Tibial artery (tissue), 4 donors: ENCODE data around the gene BICC1.

Source experiments
- DNase-seq, 2 donors: peaks; one replicate each; pipeline ENCODE4 v3.0.0-alpha.2; 2019
- H3K27ac ChIP-seq, 2 donors: fragments of 200-600 bp; sonication (generic) in 1 of 2; 1 replicate in 1 of 2; 2 replicates in 1 of 2; pipeline ENCODE4 v1.5.1; 2018 to 2019; ENCODE audit warnings: mild to moderate bottlenecking in 1 of 2
- H3K27me3 ChIP-seq, 2 donors: fragments of 200-600 bp; sonication (generic) in 1 of 2; one replicate each; pipeline versions ENCODE4 v1.5.1 to v1.6.0; 2016 to 2019
- H3K36me3 ChIP-seq, 3 donors: fragments of 200-600 bp; sonication (generic) in 2 of 3; one replicate each; pipeline ENCODE4 v1.5.1; 2016 to 2019; ENCODE audit warnings: mild to moderate bottlenecking in 2 of 3
- H3K4me1 ChIP-seq, 4 donors: fragments of 200-600 bp; sonication (generic) in 2 of 4; 1 replicate in 3 of 4; 2 replicates in 1 of 4; pipeline ENCODE4 v1.5.1; 2016 to 2019
- H3K4me3 ChIP-seq, 2 donors: fragments of 200-600 bp; sonication (generic) in 1 of 2; 1 replicate in 1 of 2; 2 replicates in 1 of 2; pipeline ENCODE4 v1.5.1; 2018 to 2019; ENCODE audit warnings: mild to moderate bottlenecking in 2 of 2
- H3K9me3 ChIP-seq, 3 donors: fragments of 200-600 bp; sonication (generic) in 1 of 3; one replicate each; pipeline ENCODE4 v1.5.1; 2016 to 2019
- CTCF ChIP-seq, 2 experiments: fragments of 200-600 bp in 1 of 2; fragments of 450-650 bp in 1 of 2; IDR thresholded peaks; one replicate each; pipeline ENCODE4 v1.5.1; 2017 to 2019; ENCODE audit warnings: antibody characterized with exemption in 2 of 2, mild to moderate bottlenecking in 1 of 2, moderate library complexity in 1 of 2
- intact Hi-C: fragments of 100-400 bp; cut with DNase I; formaldehyde crosslinking; loops from one replicate; pipeline ENCODE4 v1.15.0; 2023; ENCODE audit warnings: low total_unique reads

The BICC1 gene

GRCh38 chr10:58555930-58556311 lies 43.2 kb downstream of the BICC1 start:
- no peak for TF ChIP-seq CTCF (IDR thresholded peaks at IDR 0.05)
- no peak for DNase-seq
- Histone ChIP-seq H3K36me3 (no peaks in the 10 kb centered on the region), H3K4me1 (no peaks in the 10 kb centered on the region), H3K27ac (no peak overlapping the region), H3K9me3 (peaks cover 0 to 20% (median 7%) of the 10 kb centered on the region in 3 donors), H3K4me3 (no peak overlapping the region), H3K27me3 (no peaks in the 10 kb centered on the region)
- intact Hi-C loops, result no loop called here

GRCh38 chr10:58556516-58557165 lies 44.0 kb downstream of the BICC1 start:
- TF ChIP-seq CTCF (IDR thresholded peaks at IDR 0.05), result no peak
- no peak overlapping the region for H3K27ac ChIP-seq
- no peak overlapping the region for H3K4me3 ChIP-seq
- intact Hi-C loops, result no loop called here
- peaks cover 3 to 24% (median 11%) of the 10 kb centered on the region in 3 donors for H3K9me3 ChIP-seq
- no peaks in the 10 kb centered on the region for H3K27me3 ChIP-seq
- DNase-seq, result no peak
- no peaks in the 10 kb centered on the region for H3K4me1 ChIP-seq
- H3K36me3 ChIP-seq, result no peaks in the 10 kb centered on the region

- Histone ChIP-seq H3K4me1 (no peaks in the 10 kb centered on the region), H3K4me3 (no peak overlapping the region), H3K36me3 (no peaks in the 10 kb centered on the region), H3K27ac (no peak overlapping the region), H3K9me3 (peaks cover 5 to 33% (median 15%) of the 10 kb centered on the region in 3 donors), H3K27me3 (no peaks in the 10 kb centered on the region)
- no peak for TF ChIP-seq CTCF (IDR thresholded peaks at IDR 0.05)
- DNase-seq, result no peak
- intact Hi-C loops, result no loop called here
Measured at GRCh38 chr10:58557714-58558113, 45.0 kb downstream of the BICC1 start.

GRCh38 chr10:58560068-58560467 lies 47.4 kb downstream of the BICC1 start:
- Histone ChIP-seq H3K27ac (no peak overlapping the region), H3K27me3 (no peaks in the 10 kb centered on the region), H3K9me3 (peaks cover 5 to 35% (median 19%) of the 10 kb centered on the region in 3 donors), H3K4me3 (no peak overlapping the region), H3K36me3 (no peaks in the 10 kb centered on the region), H3K4me1 (peaks cover 0 to under 1% (median under 1%) of the 10 kb centered on the region in 4 donors)
- no peak for DNase-seq
- no peak for TF ChIP-seq CTCF (IDR thresholded peaks at IDR 0.05)
- intact Hi-C loops, result no loop called here

- TF ChIP-seq CTCF (IDR thresholded peaks at IDR 0.05), result no peak
- H3K27me3 ChIP-seq, result no peaks in the 10 kb centered on the region
- H3K27ac ChIP-seq, result no peak overlapping the region
- intact Hi-C loops, result loop anchor here (2.0 kb wide), 1 partner anchor 66 kb away; no protein-coding TSS in a partner anchor
- H3K4me1 ChIP-seq, result peaks cover 0 to 21% (median 4%) of the 10 kb centered on the region in 4 donors
- H3K4me3 ChIP-seq, result no peak overlapping the region
- no peak for DNase-seq
- H3K36me3 ChIP-seq, result no peaks in the 10 kb centered on the region
- peaks cover 5 to 17% (median 14%) of the 10 kb centered on the region in 3 donors for H3K9me3 ChIP-seq
Measured at GRCh38 chr10:58565271-58565670, 52.6 kb downstream of the BICC1 start.
